ENCODE data around the gene PAPSS2. TPM values are rescaled to one million over a fixed set of nuclear protein-coding genes. Genes with fewer than 3 reads are reported as not detected.
A peak's percentile ranks its signal among the peaks of the same experiment; 100 is the strongest.
"Not testable (repeated sequence)": the region's sequence is repeated elsewhere in the genome, so short reads cannot be mapped to it uniquely, and the experiment has no call there.

Gene PAPSS2
- total RNA-seq, 1 experiment from 2014 or later, result not detected

DNA sequence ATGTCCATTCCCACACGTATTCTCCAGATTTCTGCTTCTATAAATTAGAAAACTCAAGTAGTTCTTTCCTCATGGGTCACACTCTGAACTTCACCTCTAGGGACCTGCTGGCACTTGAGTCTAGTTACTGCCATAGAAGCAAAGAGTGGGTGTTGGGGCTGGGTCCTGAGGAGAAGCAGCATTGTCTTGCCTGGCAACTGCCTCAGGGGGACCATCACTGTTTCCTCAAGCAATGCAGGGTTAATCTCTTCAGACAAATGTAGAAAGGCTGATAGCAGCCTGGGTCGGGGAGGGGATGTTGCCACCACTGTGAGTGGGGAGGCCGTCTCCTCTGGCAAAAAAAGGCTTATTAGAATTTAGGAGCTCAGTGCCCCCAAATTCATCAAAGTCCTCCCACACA lies 20.2 kb upstream of the PAPSS2 start:
- no peak for DNase-seq (ENCODE audit: low spot score)
- in situ Hi-C loops (cut with HindIII; ENCODE audit: low sequenced_read_pairs), result no loop called here

DNA sequence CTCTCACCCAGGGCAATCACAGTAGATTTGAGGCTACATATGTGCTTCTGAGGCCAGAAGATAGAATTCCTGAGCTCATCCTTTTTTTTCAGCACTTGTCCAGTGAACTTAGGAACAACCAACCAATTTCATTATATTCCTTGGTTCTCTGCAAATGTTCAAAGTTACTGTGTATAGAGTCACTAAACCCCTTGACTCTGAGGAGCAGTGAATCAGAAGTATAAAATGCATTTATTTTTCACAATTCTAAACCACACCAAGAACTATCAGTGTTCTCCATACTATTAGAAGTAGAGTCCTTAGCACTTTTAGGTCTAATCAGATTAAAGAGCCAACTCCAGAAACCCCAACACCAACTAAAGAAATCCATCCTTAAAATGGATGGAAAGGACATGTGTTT lies 19.6 kb upstream of the PAPSS2 start:
- no peak for DNase-seq (ENCODE audit: low spot score)
- in situ Hi-C loops (cut with HindIII; ENCODE audit: low sequenced_read_pairs), result no loop called here

DNA sequence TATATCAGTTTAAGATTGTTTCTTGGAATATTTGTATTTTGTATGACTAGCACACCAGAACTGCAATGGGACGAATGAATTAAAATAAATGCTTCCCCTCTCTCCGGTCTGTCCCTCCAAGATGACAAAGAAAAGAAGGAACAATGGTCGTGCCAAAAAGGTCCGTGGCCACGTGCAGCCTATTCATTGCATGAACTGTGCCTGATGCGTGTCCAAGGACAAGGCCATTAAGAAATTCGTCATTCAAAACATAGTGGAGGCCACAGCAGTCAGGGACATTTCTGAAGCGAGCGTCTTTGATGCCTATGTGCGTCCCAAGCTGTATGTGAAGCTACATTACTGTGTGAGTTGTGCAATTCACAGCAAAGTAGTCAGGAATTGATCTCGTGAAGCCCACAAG lies 17.2 kb upstream of the PAPSS2 start:
- DNase-seq (ENCODE audit: low spot score), result no peak
- in situ Hi-C loops (cut with HindIII; ENCODE audit: low sequenced_read_pairs), result no loop called here

DNA sequence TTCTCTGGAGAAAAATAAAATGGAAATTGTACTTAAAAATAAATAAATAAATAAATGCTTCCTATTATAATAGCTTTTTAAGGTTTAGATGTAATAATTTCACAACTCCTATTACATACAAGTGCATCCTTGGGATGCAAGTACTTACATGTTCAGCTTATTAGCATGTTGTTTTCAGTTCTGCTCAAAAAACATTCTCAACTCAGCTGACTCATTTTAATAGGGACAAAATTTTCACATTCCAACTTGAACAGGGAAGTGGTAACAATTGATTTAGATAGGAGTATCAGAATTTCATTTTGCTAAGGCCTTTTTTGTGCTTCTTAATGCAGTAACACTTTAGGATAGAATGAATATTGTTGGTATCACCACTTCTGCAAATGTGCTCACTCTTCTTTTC lies 16.7 kb upstream of the PAPSS2 start:
- no peak for DNase-seq (ENCODE audit: low spot score)
- in situ Hi-C loops (cut with HindIII; ENCODE audit: low sequenced_read_pairs), result no loop called here

DNA sequence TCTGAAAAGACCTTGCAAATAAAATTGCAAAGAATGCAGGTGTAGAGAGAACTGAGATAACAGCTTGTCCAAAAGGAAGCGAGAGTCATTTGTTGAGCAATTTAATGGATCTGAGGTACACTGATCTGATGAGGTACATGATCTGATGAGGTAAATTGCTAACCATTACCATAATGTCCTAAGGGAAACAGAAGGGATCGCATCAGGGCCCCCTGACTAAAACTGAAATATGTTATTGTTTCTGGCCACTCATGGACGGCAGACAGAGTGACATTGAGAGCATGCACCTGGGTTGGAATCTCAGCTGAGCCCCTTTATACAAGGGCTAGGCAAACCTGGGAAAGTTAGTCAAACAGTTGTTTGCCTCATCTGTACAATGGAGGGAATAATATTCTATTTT lies 15.8 kb upstream of the PAPSS2 start:
- no peak for DNase-seq (ENCODE audit: low spot score)
- in situ Hi-C loops (cut with HindIII; ENCODE audit: low sequenced_read_pairs), result no loop called here

DNA sequence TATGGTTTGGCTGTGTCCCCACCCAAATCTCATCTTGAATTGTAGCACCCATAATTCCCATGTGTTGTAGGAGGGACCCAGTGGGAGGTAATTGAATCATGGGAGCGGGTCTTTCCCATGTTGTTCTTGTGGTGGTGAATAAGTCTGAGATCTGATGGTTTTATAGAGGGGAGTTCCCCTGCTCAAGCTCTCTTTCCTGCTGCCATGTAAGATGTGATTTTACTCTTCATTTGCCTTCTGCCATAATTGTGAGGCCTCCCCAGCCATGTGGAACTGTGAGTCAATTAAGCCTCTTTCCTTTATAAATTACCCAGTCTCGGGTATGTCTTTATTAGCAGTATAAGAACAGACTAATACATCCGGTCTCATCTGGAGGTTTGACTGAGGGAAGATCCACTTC lies 15.2 kb upstream of the PAPSS2 start:
- in situ Hi-C loops (cut with HindIII; ENCODE audit: low sequenced_read_pairs); DNase-seq (ENCODE audit: low spot score): not testable (repeated sequence)

DNA sequence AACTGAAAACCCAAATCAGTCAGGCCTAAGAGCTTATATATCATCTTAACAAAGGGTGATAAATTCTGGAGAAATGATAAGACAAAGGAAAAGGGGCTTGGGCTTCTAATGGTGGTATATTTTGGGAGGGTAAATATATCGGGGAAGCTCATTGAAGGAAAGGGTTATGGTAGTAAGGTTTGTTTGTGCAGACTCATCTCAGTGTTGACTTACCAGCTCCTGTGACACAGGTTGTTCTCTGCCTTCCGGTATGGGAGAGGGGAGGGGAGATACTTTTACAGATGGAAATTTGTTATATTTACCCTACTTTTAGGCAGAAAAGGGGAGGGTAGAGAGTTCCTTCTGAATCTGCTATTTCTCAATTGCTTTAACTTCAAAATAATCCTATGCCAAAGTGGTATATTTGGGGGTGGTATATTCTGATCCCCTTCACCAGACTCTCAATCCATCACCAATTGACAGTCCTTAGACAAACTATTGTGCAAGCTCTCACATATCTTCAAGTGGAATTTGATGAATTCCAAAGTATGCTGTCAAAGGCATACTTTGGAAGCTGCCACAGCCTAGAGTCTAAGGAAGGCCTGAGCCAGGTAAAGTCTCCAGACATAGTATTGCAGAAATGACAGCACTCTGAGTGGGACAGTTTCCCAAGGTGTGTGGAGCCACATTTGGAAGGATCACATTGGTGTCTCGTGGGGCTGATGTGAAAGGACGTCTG lies 13.3 kb upstream of the PAPSS2 start:
- in situ Hi-C loops (cut with HindIII; ENCODE audit: low sequenced_read_pairs), result no loop called here
- DNase-seq (ENCODE audit: low spot score), result no peak

DNA sequence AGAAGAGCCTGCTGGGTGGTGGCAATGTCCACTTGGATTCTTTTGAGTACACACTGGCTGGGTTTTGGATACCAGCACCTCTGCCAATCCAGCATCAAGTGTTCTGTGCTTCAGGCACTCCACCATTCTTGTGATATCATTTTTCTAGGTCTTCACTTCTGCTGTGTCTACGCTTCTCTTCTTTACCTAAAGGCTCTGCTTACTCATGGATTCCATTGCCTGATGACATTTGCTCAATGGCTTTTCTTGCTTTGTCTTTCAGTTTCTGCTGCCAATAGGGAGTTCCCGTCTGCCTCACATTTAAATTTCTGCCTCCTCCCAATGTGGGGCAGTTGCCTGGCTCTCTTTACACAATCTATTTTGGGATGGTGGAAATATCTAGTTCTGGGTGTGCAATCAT lies 12.7 kb upstream of the PAPSS2 start:
- in situ Hi-C loops (cut with HindIII; ENCODE audit: low sequenced_read_pairs), result no loop called here

DNA sequence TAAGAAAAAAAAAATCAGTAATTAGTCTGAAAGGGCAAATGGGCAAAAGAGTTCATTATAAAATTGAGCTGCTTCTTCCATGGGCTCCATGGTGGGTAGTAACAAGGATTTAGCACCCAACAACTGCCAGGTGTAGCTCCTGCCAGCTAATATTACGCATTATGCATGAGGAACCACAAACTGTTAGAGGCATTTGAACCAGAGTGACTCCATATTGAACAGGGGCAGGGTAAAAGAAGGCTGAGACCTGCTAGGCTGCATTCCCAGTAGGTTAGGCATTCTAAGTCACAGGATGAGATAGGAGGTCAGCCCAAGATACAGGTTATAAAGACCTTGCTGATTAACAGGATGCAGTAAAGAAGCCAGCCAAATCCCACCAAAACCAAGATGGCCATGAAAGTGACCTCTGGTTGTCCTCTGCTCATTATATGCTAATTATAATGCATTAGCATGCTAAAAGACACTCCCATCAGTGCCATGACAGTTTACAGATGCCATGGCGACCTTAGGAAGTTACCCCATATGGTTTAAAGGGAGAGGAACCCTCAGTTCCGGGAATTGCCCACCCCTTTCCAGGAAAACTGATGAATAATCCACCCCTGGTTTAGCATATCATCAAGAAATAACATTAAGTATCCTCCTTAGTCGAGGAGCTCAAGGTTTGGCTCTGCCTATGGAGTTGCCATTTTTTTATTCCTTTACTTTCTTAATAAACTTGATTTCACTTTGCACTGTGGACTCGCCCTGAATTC lies 8.7 kb upstream of the PAPSS2 start:
- DNase-seq (ENCODE audit: low spot score), result no peak
- in situ Hi-C loops (cut with HindIII; ENCODE audit: low sequenced_read_pairs), result no loop called here

More for the DNA sequence above, 12.7 kb upstream of the PAPSS2 start:
- no peak for DNase-seq (ENCODE audit: low spot score)

DNA sequence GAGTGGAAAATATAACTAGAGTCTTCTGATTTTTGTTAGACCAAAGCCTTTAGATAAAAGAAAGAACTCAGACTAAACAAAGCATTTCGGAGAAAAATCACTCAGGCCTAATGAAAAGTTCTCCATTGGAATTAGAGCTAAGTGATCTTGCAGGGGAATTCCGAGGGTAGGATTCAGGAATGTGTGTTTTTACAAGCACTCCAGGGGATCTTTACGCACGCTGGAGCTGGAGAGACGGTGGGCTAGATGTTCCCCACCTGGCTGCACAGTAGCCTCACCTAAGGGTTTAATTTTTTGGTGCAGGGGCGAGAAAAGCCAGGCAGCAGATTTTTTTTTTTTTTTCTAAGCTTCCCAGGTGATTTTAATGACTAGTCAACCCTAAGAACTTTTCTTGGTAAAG lies 7.9 kb upstream of the PAPSS2 start:
- no peak for DNase-seq (ENCODE audit: low spot score)
- in situ Hi-C loops (cut with HindIII; ENCODE audit: low sequenced_read_pairs), result no loop called here

DNA sequence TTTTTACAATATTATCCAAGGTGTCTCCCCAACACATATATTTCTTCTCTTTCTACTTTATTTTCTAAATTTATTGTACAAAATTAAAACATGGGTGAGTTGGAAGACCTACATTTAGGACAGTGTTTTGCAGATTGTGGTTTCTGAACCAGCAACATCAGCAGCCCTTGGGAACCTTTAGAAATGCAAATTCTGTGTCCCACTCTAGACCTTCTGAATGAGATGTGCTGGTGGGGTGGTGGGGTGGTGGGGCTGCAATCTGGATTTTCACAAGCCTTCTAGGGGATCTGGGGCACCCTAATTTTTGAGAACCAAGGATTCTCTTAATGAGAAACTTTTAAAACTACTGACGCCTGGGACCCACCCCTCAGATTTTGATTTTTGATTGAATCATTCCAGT lies 7.4 kb upstream of the PAPSS2 start:
- in situ Hi-C loops (cut with HindIII; ENCODE audit: low sequenced_read_pairs), result no loop called here
- DNase-seq (ENCODE audit: low spot score), result no peak

DNA sequence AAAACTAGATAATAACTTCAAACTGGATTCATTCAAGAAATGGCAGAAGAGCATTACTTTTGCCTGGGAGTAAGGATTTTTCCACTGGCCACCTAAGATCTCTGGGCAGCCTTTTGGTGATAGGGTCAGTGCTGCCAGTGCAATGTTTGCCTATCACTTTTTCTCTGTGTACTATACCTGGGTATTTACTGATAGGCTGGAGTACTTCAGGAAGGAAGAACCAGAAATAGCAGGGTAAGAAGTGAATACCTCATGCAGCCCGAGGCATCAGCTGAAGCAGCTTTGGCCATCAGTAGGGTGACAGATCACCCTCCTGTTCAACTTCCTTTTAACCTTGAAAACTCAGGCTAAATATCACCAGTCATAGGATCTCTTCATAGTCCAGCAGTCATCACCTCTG lies 5.5 kb upstream of the PAPSS2 start:
- no peak for DNase-seq (ENCODE audit: low spot score)
- in situ Hi-C loops (cut with HindIII; ENCODE audit: low sequenced_read_pairs), result no loop called here

DNA sequence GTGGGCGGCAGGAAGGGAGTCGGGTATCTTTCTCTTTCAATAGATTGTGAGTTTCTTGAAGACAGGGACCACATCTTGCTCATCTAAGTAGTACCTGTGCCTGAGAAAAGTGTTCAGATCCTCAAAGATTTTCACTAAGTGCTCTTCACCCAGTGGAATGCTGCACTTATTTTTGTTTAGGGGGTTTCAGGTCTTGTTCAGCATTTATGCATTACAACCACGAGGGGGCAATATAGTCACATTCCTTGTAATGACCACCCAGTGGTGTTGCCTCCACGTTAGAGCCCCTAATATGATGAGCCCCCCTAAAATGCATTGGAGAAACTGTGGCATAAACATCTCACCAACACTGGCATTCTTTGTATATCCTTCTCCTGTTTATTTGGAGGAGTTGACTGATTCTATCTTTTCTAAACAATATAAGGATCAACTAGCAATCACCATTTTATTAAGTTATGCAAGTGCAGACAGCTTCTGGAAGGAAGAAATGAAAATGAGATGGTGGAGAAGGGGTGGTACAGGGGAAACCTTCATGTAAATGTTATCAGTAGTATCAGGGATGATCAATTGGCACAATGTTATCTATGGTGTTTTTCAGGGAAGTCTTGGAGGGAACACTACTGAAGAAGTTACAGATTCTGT lies 3.1 kb upstream of the PAPSS2 start:
- peak; percentile 19 for DNase-seq (ENCODE audit: low spot score)
- in situ Hi-C loops (cut with HindIII; ENCODE audit: low sequenced_read_pairs), result no loop called here

DNA sequence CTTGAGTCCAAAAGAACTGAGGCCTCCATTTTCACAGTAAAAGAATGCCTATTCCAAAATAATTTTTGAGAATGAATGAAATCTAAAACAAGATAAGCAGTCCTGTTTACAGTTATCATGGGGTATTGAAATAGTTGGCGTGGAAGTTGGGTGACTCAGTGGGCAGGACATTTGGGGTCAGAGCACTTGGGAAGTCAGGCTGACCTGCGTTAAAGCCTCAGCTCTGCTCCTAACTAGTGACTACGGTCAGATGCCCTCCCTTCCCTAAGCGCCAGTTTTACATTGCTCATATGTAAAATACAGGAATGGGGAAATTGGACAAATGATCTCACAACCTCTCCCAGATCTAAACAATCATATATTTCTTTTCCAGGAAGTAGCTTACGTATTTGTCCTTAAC lies 2.3 kb upstream of the PAPSS2 start:
- in situ Hi-C loops (cut with HindIII; ENCODE audit: low sequenced_read_pairs), result no loop called here

DNA sequence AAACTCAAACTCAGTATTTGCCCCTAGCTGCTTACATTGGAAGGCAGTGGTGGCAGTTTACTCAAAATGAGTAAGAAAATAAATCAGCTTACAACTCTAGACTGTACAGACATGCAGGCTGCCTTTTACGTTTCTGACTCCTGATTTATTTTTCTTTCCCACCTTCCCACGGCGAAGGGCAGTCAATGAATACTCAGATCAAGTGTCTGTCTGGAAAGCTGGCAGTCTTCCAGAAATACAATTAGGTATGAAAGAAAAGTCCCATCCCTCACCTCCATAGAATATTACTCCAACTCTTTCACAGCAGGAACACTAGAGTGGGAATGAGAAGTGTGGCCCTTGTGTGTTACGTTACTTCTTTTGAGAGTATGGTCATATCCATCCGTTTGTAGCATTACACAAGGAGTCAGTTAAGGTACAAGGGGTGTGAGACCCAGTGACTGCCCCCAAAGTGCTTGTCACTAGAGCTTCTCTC lies 1.3 kb upstream of the PAPSS2 start:
- in situ Hi-C loops (cut with HindIII; ENCODE audit: low sequenced_read_pairs), result no loop called here

More for the DNA sequence above, 2.3 kb upstream of the PAPSS2 start:
- no peak for DNase-seq (ENCODE audit: low spot score)

DNA sequence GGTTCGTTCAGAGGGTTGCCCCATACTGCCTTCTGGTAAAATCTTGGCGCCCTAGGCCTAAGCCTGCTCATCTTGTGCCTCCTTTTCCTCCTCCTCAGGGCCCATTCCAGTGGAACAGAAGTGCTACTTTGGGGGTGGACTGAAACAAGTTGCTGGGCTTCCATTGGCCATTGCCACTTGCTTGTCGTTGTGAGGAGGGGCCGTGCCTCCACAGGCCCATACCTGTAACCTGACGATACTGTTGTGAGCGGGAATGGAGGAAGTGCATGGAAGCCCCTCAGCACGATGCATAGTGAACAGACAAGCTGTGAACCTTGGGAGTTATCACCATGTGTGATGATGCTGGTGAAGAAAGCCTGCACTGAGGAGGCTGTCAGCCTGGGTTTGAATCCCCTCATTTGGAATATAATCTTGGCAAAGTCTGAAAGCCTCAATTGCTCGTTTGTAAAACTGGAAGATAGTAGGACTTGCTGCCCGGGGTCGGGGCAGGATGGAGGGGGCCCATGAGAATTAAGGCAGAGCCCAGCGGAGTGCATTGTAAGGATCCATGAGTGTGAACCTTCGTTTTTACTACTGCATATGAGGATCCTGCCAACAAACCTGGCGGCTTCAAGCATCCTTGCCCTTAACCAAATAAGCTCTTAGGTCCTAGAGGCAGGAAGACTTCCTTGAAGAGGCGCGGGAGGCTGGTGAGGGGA lies 671 bp upstream of the PAPSS2 start:
- in situ Hi-C loops (cut with HindIII; ENCODE audit: low sequenced_read_pairs), result no loop called here

More for the DNA sequence above, 1.3 kb upstream of the PAPSS2 start:
- no peak for DNase-seq (ENCODE audit: low spot score)

DNA sequence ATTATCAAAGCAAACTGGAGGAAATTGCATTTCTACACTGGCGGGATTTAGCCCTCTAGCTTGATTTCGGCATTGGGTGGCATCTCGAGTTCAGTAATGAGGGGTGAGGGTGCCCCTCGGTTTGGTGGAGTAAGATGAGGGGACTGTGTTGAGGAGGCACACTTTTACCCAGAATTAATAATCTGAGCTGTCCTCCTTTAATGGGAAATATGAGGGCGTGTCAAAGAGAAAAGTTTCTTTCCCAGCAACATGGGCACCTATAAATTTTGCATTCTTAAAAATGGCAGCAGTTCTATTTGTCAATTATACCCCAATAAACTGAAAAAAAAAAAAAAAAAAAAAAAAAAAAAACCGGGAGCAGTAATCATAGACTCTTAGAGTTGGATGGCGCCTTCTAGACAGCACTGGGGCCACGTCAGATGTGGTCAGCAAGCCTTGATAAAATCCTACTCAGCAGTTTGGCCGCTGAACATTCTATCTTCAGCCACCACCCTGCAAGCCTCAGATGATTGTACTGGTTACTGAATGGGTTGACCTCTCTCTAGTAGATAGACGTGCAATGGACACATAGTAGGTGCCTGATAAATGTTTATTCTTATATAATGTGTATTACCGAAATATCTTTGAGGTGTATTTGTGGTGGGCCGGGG lies 931 bp downstream of the PAPSS2 start:
- in situ Hi-C loops (cut with HindIII; ENCODE audit: low sequenced_read_pairs), result no loop called here

More for the DNA sequence above, 671 bp upstream of the PAPSS2 start:
- DNase-seq (ENCODE audit: low spot score), result no peak

DNA sequence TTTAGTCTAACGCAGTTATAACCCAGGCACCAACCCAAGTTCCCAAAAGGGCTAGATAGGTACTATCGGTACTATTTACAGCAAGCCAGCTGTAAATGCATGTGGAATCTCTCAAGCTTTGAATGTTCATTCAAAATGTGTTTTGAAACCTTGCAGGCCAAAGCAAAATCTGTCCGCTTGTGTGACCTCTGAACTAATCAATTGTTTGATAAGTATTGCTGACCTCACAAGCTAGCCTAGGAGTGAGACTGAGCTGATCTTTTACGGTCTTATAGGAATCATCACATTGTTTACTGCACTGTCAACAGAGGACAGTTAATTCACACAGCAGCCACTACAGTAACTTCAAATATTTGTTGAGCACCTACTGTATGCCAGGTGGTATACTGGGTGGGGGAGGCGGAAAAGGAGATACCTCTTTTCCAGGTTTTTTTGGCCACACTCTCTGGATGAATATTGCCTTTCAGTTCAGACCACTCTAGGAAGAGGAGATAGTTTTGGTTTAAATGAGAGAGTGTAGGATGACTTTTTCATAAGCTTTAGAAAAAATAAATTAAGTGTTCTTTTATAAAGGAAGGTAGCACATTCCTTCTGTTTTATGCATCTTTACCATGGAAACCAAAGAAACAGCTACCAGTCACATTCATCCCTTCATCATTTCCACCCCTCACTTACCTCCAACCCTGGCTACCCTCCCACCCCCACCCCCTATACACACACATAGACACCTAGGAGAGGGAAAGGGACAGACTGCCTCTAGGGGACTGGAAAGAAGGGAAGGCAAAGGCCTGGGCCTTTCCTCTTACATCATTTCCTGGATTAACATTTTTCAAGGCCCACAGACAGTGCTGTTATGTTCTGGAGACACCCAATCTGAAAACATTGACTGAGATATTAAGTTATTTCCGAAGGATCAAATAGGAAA lies 2.4 kb downstream of the PAPSS2 start:
- in situ Hi-C loops (cut with HindIII; ENCODE audit: low sequenced_read_pairs), result no loop called here
- no peak for DNase-seq (ENCODE audit: low spot score)

More for the DNA sequence above, 931 bp downstream of the PAPSS2 start:
- no peak for DNase-seq (ENCODE audit: low spot score)

Data from G401 (cell line).